Measurements from ENCODE around the gene TEKTIP1. TPM values are rescaled to one million over a fixed set of nuclear protein-coding genes. Genes with fewer than 3 reads are reported as not detected.
A peak's percentile ranks its signal among the peaks of the same experiment; 100 is the strongest.

TEKTIP1 gene
- total and polyA plus RNA-seq, 9 of the 15 experiments (the other 6 are each of a cell fraction or from before 2014, with no cell fraction given) = 0.66 TPM; not detected in 8

GRCh38 chr19:3572132-3572854, 33.3 kb downstream of the TEKTIP1 start (continued):
- TF ChIP-seq POLR2G (IDR thresholded peaks at IDR 0.05; ENCODE audit: low read depth, low read length) (no peak), SLC30A9 (CRISPR knock-in tag; IDR thresholded peaks at IDR 0.05) (no peak), HEY1 (CRISPR knock-in tag; IDR thresholded peaks at IDR 0.05; ENCODE audit: borderline replicate concordance) (no peak), PRDM10 (IDR thresholded peaks at IDR 0.05; ENCODE audit: partially characterized antibody) (no peak), ASH1L (IDR thresholded peaks at IDR 0.05; ENCODE audit: borderline replicate concordance, low read depth, partially characterized antibody) (no peak), GTF2E2 (tag; IDR thresholded peaks at IDR 0.05) (no peak), CCAR2 (IDR thresholded peaks at IDR 0.05; ENCODE audit: low read depth, low read length) (no peak), TBP (optimal IDR thresholded peaks at IDR 0.05; ENCODE audit: low read depth, low read length) (peak; percentile 45), SMARCB1 (IDR thresholded peaks at IDR 0.05; ENCODE audit: insufficient read length, low read depth) (no peak), ATF3 (IDR thresholded peaks at IDR 0.05) (no peak), ATF3 (CRISPR knock-in tag; conservative IDR thresholded peaks at IDR 0.05) (no peak), BMI1 (IDR thresholded peaks at IDR 0.05; ENCODE audit: low read length) (peak; percentile 89), NRF1 (conservative IDR thresholded peaks at IDR 0.05 in 1 of 2, IDR thresholded peaks at IDR 0.05 in 1 of 2) (peak; percentile 80 to 83), TFAP4 (CRISPR knock-in tag; IDR thresholded peaks at IDR 0.05; ENCODE audit: borderline replicate concordance) (peak; percentile 81), TBL1XR1 (IDR thresholded peaks at IDR 0.05; ENCODE audit: low read length in 2 of 2) (peak in 1 of 2 experiments; percentile 33; a peak in 1 of 4 replicates), FIP1L1 (IDR thresholded peaks at IDR 0.05; ENCODE audit: low read depth, low read length, poor library complexity, severe bottlenecking) (no peak), ZKSCAN3 (CRISPR knock-in tag; IDR thresholded peaks at IDR 0.05) (no peak), MYBL2 (IDR thresholded peaks at IDR 0.05; ENCODE audit: low read depth) (no peak), MYBL2 (CRISPR knock-in tag; IDR thresholded peaks at IDR 0.05; ENCODE audit: borderline replicate concordance) (no peak), HNRNPLL (IDR thresholded peaks at IDR 0.05; ENCODE audit: low read depth, low read length, poor library complexity, severe bottlenecking) (peak; percentile 97), HNRNPUL1 (IDR thresholded peaks at IDR 0.05; ENCODE audit: low read length) (no peak), CBFA2T3 (IDR thresholded peaks at IDR 0.05) (no peak), EGR1 (conservative IDR thresholded peaks at IDR 0.05) (peak; percentile 94)

Measured in K562 (cell line).